GM23338 (cell line): ENCODE measurements around the gene GUCD1.

Source experiments
- CREB1 ChIP-seq: fragments of 250-450 bp; sonication (Bioruptor Pico); IDR thresholded peaks from 2 replicates; pipeline ENCODE4 v1.5.0; 2020; ENCODE audit warnings: low read depth, mild to moderate bottlenecking, moderate library complexity
- ETS1 ChIP-seq: IDR thresholded peaks from 2 replicates; pipeline ENCODE4 v1.6.1; 2016; ENCODE audit warnings: antibody characterized with exemption
- EZH2 ChIP-seq: fragments of 200-600 bp; sonication (generic); IDR thresholded peaks from one replicate; pipeline ENCODE4 v1.8.0; 2017; ENCODE audit warnings: antibody characterized with exemption, mild to moderate bottlenecking, low read depth; ENCODE audit not compliant: unreplicated experiment
- EZH2phosphoT487 ChIP-seq: fragments of 200-600 bp; sonication (generic); IDR thresholded peaks from one replicate; pipeline ENCODE4 v1.8.1; 2018; ENCODE audit warnings: antibody characterized with exemption; ENCODE audit not compliant: unreplicated experiment
- JUNB ChIP-seq: IDR thresholded peaks from one replicate; pipeline ENCODE4 v1.6.1; 2016; ENCODE audit warnings: antibody characterized with exemption; ENCODE audit not compliant: unreplicated experiment
- NANOG ChIP-seq: IDR thresholded peaks from 2 replicates; pipeline ENCODE4 v1.6.1; 2016; ENCODE audit warnings: antibody characterized with exemption, borderline replicate concordance
- POLR2AphosphoS5 ChIP-seq: IDR thresholded peaks from 2 replicates; pipeline ENCODE4 v1.6.1; 2016; ENCODE audit warnings: antibody characterized with exemption, low read depth
- STAT1 ChIP-seq: IDR thresholded peaks from one replicate; pipeline ENCODE4 v1.6.1; 2016; ENCODE audit warnings: antibody characterized with exemption; ENCODE audit not compliant: unreplicated experiment
- ZNF114 ChIP-seq: fragments of 250-450 bp; sonication (Bioruptor Pico); IDR thresholded peaks from 2 replicates; pipeline ENCODE4 v1.5.0; 2020; ENCODE audit warnings: mild to moderate bottlenecking, moderate library complexity
- ZNF331 ChIP-seq: fragments of 250-450 bp; sonication (Bioruptor Pico); IDR thresholded peaks from 2 replicates; pipeline ENCODE4 v1.5.0; 2020; ENCODE audit warnings: low read depth, mild to moderate bottlenecking, moderate library complexity
- ZNF462 ChIP-seq: fragments of 250-450 bp; sonication (Bioruptor Pico); IDR thresholded peaks from 2 replicates; pipeline ENCODE4 v1.5.0; 2020; ENCODE audit warnings: mild to moderate bottlenecking, moderate library complexity
- TF ChIP-seq, protein P1 (sequence below), 2 experiments: fragments of 200-600 bp in 1 of 2; sonication (generic) in 1 of 2; conservative IDR thresholded peaks; 2 replicates each; pipeline versions ENCODE4 v1.5.1 to v1.6.1; 2016 to 2017; ENCODE audit warnings: antibody characterized with exemption in 2 of 2, low read depth in 2 of 2, mild to moderate bottlenecking in 2 of 2, moderate library complexity in 1 of 2
- TF ChIP-seq, protein P2 (sequence below): IDR thresholded peaks from one replicate; pipeline ENCODE4 v1.6.1; 2018; ENCODE audit warnings: antibody characterized with exemption; ENCODE audit not compliant: unreplicated experiment

- TF ChIP-seq POLR2AphosphoS5 = no peak
- TF ChIP-seq, protein P1, sequence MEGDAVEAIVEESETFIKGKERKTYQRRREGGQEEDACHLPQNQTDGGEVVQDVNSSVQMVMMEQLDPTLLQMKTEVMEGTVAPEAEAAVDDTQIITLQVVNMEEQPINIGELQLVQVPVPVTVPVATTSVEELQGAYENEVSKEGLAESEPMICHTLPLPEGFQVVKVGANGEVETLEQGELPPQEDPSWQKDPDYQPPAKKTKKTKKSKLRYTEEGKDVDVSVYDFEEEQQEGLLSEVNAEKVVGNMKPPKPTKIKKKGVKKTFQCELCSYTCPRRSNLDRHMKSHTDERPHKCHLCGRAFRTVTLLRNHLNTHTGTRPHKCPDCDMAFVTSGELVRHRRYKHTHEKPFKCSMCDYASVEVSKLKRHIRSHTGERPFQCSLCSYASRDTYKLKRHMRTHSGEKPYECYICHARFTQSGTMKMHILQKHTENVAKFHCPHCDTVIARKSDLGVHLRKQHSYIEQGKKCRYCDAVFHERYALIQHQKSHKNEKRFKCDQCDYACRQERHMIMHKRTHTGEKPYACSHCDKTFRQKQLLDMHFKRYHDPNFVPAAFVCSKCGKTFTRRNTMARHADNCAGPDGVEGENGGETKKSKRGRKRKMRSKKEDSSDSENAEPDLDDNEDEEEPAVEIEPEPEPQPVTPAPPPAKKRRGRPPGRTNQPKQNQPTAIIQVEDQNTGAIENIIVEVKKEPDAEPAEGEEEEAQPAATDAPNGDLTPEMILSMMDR (conservative IDR thresholded peaks at IDR 0.05; ENCODE audit: low read depth in 2 of 2) = no peak
- no peak for TF ChIP-seq EZH2
- no peak for TF ChIP-seq ETS1
- no peak for TF ChIP-seq EZH2phosphoT487
- TF ChIP-seq, protein P2, sequence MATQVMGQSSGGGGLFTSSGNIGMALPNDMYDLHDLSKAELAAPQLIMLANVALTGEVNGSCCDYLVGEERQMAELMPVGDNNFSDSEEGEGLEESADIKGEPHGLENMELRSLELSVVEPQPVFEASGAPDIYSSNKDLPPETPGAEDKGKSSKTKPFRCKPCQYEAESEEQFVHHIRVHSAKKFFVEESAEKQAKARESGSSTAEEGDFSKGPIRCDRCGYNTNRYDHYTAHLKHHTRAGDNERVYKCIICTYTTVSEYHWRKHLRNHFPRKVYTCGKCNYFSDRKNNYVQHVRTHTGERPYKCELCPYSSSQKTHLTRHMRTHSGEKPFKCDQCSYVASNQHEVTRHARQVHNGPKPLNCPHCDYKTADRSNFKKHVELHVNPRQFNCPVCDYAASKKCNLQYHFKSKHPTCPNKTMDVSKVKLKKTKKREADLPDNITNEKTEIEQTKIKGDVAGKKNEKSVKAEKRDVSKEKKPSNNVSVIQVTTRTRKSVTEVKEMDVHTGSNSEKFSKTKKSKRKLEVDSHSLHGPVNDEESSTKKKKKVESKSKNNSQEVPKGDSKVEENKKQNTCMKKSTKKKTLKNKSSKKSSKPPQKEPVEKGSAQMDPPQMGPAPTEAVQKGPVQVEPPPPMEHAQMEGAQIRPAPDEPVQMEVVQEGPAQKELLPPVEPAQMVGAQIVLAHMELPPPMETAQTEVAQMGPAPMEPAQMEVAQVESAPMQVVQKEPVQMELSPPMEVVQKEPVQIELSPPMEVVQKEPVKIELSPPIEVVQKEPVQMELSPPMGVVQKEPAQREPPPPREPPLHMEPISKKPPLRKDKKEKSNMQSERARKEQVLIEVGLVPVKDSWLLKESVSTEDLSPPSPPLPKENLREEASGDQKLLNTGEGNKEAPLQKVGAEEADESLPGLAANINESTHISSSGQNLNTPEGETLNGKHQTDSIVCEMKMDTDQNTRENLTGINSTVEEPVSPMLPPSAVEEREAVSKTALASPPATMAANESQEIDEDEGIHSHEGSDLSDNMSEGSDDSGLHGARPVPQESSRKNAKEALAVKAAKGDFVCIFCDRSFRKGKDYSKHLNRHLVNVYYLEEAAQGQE = no peak
- no peak for TF ChIP-seq NANOG
- TF ChIP-seq JUNB = no peak
- no peak for TF ChIP-seq CREB1
- TF ChIP-seq ZNF114 (CRISPR knock-in tag) = no peak
- no peak for TF ChIP-seq STAT1
- TF ChIP-seq ZNF331 = no peak
- no peak for TF ChIP-seq ZNF462 (CRISPR knock-in tag)
These were observed 4.7 kb downstream of the GUCD1 start for GRCh38 chr22:24550028-24550901.
